Upper lobe of left lung (tissue), 4 donors: ENCODE measurements around the gene LAMB4.

ENCODE experiments used
- POLR2A ChIP-seq, 4 donors: fragments of 450-650 bp; IDR thresholded peaks; one replicate each; pipeline ENCODE4 v1.5.1; 2016 to 2017; ENCODE audit warnings: antibody characterized with exemption in 4 of 4, mild to moderate bottlenecking in 2 of 4
- POLR2AphosphoS5 ChIP-seq, 2 donors: sonication (generic); formaldehyde crosslinking; IDR thresholded peaks; one replicate each; pipeline ENCODE4 v1.5.1; 2017; ENCODE audit warnings: antibody characterized with exemption in 2 of 2
- TF ChIP-seq, protein P1 (sequence below), 6 experiments: fragments of 450-650 bp in 4 of 6; fragments of 200-600 bp in 2 of 6; sonication (generic) in 2 of 6; IDR thresholded peaks; one replicate each; pipeline ENCODE4 v1.5.1; 2016 to 2019; ENCODE audit warnings: antibody characterized with exemption in 6 of 6

DNA sequence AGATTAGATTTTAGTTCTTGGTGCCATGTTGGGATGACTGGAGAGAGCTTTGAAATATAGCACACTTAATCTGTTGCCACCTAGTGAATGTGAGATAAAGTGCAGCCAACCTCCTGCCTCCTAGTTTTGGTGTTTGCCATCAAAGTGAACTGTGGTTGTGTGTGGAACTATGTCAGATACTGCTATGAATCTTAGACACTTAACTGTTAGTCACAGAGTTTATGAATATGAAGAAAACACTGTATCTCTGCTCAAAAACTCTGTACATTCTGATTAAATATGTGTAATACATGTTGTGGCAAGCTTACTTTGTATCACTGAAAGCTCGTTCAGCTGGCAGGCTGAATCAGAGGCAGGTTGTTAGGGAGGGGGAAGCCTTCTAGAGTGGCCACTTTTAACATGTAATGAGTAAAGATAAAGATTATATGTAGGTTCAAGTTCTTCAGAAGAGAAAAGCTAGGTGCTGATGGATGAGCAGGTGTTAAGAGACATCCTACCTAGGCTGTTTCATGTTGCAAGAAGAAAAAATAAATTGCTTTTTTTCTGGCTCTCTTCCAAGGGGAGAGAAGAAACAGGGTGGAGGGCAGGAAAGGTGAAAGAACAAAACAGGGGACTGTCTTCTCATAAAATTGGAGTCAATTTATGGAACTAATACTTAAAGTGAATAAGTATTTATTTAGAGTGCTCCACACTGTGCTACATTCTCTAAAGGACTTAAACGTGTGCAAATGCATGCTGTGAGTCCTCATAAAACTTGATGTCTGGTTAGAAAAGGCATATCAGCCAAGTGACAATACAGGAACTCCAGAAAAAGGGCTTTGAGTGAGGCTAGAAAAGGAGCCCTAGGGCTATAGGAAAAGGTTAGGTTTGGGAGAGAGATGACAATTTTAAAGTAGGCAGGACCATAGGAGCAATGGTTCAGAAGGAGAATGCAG is 113.1 kb downstream of the LAMB4 start:
- TF ChIP-seq POLR2A (IDR thresholded peaks at IDR 0.05) (no peak), POLR2AphosphoS5 (IDR thresholded peaks at IDR 0.05) (no peak)
- TF ChIP-seq, protein P1, sequence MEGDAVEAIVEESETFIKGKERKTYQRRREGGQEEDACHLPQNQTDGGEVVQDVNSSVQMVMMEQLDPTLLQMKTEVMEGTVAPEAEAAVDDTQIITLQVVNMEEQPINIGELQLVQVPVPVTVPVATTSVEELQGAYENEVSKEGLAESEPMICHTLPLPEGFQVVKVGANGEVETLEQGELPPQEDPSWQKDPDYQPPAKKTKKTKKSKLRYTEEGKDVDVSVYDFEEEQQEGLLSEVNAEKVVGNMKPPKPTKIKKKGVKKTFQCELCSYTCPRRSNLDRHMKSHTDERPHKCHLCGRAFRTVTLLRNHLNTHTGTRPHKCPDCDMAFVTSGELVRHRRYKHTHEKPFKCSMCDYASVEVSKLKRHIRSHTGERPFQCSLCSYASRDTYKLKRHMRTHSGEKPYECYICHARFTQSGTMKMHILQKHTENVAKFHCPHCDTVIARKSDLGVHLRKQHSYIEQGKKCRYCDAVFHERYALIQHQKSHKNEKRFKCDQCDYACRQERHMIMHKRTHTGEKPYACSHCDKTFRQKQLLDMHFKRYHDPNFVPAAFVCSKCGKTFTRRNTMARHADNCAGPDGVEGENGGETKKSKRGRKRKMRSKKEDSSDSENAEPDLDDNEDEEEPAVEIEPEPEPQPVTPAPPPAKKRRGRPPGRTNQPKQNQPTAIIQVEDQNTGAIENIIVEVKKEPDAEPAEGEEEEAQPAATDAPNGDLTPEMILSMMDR (IDR thresholded peaks at IDR 0.05) = peak in 3 of 6 experiments; percentile 12 to 25 (median 22)
